GM18498 (cell line): ENCODE measurements around the gene LCN2.

ENCODE experiments used
- ATAC-seq: cut with Tn5 transposase; IDR thresholded peaks from one replicate; pipeline ENCODE4 v1.9.1; 2021; ENCODE audit warnings: mild to moderate bottlenecking, moderate library complexity; ENCODE audit not compliant: unreplicated experiment

LCN2 gene

DNA sequence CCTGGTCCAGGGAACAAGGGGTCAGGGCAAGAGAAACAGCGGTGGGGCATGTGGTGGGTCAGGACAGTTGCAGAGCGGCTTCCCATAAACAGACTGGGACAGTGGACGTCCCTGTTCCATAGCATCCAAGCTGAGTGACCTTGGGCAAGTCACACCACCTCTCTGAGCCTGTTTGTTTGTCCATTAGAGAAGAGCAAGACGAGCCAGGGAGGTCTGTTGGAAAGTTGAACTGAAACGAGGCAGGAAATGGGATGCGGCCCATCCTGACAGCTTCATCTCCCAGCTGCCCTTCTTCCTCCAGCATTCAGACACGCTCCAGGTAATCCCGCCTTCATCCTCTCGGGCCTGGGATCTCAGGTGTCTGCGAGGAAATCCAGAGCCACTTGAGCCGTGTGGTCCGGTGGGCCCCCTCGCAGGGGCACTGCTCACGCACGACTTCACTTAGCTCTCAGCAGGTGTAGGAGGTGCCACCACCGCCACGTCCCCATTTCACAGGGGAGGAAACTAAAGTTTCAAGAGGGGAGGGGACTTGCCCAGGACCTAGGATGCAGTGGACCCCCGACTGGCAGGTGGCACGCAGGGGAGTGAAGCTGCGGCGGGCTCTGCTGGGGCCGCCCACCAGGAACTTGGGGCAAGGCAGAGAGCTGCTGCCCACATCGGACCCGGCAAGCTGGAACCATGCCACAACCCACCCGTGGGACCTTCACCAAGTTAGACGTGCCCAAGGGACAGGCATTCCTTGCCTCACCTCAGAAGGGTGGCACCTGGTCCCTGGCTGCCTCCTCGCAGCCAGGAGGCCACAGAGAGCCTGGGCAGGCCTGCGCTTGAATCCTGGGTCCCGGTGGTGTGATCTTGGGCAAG lies 34.7 kb upstream of the LCN2 start:
- no peak for ATAC-seq

DNA sequence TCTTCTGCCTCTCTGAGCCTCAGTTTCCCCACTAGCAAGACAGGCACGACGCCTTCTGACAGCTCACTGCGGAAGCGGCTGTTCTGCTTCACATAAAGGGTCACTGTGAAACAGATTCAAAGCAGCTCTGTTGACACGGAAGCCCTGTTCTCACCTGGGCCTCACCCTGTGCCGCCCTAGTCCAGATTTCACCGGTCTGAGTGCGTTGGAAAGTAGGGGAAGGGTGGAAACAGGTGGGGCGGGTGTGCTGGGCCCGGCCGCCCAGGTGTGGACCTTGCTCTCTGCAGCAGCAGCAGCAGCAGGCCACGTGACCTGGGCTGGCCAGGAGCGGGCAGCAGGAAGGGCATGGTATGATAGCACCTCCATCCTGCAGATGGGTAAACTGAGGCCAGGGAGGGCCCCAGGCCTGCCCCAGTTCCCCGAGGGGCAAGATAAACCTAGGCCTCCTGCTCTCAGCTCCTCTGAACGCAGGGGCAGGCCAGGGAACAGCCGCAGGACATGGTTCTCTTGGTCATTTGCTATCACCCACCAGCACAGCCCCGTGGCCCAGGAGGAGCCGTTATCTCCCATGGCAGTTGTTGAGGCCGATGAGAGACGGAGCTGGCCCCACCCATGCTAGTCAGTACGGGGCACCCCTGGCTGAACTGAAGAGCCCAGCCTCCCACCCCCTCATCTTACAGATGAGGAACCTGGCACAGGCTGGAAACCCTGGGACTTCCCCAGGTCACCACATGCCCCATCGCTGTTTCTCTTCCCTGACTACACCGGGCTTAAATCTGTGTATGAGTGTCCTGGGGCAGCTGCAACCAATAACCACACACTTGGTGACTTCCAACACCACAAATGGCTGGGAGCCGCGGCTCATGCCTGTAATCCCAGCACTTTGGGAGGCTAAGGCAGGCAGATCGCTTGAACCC lies 33.8 kb upstream of the LCN2 start:
- no peak for ATAC-seq

DNA sequence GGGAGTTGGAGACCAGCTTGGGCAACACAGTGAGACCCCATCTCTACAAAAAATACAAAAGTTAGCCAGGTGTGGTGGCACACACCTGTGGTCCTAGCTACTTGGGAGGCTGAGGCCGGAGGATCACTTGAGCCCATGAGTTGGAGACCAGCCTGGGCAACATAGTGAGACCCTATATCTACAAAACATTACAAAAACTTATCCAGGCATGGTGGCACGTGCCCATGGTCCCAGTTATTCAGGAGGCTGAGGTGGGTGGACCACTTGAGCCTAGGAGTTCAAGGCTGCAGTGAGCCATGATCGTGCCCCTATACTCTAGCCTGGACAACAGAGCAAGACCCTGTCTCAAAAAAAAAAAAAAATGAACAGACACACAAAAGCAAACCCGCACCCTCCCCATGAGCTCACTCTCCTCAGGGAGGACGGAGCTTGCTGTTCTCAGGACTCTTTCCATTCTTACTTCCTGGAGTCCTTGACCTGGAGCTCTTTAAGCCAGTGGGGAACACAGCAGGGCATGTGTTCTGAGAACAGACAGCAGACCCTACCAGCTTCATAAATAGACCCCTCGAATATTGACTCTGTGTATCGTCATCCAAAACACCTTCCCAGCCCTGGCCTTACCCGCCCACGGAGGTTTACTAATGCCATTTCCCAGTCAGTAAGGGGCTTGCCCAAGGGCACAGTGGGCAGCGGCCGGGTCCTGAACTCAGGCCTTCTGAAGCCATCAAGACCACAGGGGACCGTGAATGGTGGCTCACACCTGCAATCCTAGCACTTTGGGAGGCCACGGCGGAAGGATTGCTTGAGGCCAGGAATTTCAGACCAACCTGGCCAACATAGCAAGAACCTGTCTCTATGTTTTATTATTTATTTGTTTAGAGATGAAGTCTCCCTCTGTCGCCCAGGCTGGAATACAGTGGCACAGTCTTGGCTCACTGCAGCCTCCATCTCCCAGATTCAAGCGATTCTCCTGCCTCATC lies 32.9 kb upstream of the LCN2 start:
- no peak for ATAC-seq

DNA sequence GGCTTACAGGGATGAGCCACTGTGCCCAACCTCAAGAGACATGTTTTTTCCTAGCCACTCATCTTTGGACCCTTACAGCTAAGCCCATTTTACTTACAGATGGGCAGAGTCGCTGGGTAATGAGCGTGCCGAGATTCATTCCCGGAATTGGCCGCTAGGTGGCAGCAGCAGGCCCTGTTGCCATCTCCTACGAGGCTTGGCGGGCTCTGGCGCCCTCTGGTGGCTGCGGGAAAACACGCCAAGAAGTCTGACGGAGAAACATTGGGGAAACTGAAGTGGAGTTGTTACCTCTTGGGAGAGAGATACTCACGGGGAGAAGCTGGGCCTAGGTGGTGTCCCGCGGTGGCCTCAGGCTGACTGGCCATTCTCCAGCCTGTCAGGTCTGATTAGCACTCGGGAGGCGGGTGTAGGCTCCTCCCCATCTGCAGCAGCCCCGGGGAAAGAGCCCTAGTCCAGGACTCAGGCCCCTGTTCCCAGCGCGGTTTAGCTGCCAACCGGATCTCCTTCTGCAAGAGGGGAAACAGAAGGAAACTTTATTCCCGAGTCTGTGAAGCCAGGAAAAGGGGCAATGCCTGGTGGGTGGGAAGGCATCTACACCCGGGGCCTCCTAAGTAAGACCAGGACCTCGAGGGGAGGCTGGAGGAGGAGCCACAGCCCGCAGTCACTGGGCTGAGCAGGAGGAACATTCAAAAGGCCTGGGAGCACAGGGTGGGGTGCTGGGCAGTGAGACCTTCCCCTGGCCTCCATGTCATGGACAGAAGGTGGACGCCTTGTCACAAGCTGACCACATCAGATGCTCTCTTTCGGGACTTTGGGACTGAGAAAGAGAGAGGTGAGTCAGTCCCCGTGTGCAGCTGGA lies 31.4 kb upstream of the LCN2 start:
- no peak for ATAC-seq

DNA sequence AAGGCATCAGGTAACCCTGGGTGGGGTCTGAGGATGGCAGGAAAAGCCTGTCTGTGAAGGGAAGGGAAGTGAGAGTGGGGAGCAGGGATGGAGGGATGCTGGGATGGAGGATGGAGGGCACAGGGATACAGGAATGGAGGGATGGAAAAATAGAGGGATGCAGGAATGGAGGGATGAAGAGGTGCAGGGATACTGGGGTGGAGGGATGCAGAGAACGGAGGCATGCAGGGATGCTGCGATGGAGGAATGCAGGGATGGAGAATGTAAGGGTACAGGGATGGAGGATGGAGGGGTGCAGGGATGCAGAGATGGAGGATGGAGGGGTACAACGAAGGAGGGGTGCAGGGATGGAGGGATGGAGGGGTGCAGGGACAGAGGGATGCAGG lies 30.8 kb upstream of the LCN2 start:
- ATAC-seq: no peak

DNA sequence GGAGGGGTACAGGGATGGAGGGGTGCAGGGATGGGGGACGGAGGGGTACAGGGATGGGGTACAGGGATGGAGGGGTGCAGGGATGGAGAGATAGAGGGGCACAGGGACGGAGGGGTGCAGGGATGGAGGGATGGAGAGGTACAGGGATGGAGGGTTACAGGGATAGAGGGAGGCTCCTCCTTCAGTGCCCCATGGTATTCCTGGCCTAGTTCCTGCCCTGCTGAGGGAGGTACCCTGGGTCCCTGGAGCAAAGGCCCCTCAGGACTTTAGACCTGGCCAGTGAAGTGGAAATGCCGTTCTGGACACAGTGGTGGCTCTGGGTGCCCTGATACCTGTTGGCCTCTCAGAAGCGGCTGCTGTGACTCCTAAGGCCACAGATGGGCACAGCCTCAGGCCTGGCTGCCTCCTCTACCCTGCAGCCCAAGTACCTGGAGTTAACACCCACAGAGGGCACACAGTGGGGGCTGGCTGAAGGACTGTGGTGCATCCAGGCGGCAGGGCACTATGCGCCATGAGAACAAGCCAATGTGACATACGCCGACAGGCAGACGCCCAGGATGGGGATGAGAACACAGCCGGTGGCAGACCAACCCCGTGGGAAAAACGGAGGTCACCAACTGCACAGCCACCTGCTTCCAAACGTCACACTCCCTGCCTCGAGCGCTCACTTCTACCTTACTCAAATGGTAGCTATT lies 30.1 kb upstream of the LCN2 start:
- ATAC-seq: no peak

DNA sequence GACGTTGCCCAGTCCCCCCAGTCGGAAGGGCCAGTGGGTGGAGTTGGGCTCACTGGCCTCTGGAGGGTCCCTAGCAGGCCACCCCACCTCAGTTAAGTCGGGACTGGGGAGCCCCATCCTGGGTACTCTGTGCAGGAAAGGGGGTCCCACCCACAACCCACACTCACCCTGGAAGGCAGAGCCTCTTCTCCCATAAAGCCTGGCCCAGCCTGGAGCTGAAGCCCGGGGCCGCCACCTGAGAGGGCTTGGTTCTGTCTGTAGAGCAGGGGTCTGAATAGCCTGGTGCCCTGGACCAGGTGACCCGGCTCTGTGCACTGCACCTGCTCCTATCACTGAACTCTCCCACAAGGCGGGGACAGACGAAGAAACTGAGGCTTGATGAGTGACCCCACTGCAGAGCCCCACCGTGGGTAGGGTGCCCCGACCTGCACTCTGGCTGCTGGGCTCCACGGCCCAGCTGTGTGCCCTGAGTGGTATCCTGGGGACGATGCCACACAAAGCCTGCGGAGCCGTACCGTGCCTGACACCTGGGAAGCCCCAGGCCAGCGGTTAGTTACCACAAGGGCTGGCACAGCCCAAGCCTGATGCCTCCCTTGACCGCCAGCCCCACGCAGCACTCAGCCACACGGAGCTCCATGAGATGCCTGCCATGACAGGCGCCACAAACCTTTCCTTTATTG lies 29.1 kb upstream of the LCN2 start:
- no peak for ATAC-seq

DNA sequence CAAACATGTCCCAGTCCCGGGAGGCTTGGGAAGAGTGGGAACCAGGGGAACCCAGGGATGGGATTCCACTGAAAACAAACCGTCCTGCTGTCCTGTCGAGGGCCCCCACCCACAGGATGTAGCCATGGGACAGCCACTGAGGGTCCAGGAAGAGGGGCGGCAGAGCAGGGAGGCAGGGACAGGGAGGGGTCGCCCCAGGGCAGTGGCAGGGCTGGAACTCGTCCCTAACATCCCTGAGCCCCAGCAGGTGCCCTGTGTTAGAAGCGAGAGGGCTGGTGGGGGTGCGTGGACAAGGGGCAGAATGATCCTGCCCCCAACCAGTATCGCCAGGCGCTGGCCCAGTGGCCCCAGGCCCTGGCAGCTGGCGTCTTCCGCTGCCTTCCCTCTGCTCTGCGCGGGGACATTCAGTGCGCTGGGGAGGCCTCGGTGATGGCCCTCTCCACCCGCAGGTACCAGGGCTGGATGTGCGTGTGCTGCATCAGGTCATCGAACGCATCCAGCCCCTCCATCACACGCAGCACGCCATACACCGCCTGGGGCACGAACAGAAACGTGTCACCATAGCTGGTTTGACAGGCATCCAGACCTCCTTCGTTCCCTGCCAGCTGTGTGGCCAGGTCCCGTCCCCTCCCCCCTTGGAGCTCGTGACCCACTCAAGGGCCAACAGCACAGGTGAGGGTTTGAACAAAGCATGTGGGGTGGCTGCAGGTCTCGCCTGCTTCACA lies 28.4 kb upstream of the LCN2 start:
- ATAC-seq: no peak

DNA sequence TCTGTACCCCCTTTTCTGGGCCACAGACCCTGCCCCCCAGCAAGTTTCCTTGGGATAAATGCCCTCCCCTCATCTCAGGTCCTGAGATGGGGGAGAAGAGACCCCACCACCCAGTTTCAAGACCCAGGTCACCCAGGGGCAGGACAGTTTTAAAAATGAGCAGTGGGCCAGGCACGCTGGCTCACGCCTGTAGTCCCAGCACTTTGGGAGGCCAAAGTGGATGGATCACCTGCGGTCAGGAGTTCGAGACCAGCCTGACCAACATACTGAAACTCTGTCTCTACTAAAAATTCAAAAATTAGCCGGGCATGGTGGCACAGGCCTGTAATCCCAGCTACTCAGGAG lies 27.8 kb upstream of the LCN2 start:
- ATAC-seq: no peak

DNA sequence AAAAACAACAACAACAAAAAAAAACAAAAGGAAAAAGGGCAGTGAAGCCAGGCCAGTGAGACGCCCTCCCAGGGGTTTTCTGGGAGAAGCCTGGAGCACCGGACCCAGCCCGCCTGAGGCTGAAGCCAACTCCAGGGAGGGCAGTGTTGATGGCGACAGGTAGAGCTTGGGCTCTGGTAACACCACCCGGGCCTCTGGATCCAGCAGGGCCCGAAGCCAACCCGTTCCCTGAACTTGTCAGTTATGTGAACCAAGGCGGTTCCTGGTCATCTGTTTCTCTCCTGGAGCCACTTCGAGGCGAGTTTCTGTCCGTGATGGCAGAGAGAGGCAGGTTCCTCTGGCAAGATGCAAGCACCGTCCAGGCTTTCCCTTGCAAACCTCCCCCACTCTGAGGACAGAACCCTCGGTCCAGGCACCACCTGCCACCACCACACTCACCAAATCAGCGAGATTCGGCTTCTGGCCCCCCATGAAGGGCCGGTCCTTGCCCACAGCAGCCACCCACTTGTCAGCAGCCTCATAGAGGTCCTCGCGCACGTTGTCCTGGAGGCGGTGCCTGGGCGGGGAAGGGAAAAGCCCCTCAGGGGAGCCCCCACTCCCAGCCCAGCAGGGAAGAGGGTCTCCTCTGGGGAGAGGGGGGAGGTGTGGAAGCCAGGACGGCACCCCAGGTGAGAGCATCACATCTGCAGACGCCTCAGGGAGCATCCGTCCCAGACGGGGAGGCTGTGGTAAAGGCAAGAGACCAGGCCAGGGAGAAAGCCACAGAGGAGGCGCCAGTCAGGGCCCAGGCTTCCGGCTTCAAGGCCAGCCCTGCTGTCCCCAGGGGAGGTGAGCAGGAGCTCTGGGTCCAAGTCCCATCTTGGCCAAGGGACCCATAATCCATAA lies 27.1 kb upstream of the LCN2 start:
- ATAC-seq: no peak

DNA sequence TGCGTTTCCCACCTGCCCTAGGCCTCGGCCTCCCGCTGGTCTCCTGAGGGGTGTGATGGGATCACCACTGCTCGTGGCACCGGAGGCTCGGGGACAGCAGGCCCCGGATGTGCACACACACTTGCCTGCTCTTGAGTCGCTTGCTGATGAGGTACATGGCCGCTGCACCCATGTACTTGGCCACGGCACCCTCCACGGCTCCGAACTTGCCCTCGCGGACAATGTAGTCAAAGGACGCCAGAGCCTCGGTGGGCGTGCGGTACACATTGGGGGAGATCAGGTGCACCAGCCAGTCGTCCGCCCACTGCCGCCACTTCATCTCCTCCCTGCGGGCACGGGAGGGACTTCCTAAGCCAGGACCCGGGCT lies 26.5 kb upstream of the LCN2 start:
- no peak for ATAC-seq

DNA sequence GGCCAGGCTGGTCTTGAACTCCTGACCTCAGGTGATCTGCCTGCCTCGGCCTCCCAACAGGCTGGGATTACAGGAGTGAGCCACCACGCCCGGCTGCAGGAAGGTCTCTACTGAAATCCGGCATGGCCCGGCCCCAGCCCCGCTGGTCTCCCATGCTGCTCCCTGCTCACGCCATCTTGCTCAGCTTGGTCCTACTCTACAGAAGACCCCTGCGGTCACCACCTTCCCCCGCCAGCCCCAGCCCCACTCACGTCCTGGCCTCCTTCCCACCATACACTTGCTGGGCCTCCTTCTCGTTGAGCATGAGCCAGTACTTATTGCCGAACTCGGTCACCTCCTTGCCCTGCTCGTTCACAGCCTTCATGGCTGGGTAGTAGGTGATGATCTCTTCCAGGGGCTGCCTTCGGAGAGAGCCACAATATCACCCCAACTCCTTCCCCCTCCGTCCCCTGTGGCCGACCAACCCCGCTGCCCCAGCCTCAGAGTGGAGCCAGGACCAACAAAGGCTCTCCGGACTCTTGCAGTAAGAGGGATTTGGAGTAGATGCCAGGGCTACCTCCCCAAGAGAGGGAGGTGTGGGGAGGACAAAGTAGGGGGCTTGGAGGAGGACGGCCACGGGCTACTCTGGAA lies 25.7 kb upstream of the LCN2 start:
- no peak for ATAC-seq

DNA sequence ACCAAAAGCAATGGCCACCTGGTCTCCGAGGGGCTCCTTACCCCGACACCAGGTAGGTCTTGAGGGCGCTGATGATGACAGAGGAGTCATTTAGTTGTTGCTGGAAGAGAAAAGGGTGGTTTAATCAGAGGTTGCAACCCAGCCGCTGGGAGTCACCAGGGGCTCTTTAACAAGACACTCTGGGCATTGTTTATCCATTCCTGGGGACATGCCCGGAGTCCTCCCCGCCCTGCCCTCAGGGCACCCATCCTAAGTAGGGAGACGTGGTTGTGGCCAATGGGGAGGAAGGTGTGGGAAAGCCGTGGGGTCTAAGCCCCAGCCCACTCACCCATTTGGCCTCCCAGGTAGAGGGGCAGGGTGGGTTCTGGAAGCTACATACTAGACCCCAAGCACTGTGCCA lies 24.8 kb upstream of the LCN2 start:
- no peak for ATAC-seq

DNA sequence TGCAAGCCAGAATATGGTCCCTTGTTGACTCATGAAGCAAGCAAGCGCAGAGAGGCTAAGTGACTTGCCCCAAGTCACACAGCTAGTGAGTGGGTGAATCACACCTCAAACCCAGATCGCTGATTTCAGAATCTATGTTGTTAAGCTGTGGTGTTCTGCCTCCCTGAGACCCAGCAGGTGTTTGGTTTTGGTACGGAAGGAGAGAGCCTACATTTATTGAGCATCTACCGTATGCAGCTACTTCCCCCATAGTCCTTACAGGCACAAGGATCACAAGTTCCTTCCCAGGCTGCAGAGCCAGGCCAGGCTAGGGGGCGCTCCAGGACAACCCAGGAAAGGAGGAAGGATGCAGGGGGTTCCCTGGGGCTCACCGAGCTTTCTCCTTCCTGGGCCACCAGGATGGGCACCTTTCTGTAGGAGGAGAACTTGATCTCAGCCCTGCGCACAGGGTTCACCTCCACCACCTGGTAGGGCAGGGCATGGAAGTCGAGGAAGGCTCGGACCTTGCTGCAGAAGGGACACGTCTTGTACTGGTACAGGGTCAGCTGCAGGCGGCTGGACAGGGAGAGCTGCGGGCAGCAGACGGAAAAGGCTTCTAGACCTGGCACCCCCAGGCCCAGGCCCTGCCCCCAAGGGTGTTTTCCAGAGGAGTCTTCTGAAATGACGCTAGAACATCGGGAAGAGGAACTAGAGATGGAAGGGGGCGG lies 24.2 kb upstream of the LCN2 start:
- ATAC-seq: no peak

DNA sequence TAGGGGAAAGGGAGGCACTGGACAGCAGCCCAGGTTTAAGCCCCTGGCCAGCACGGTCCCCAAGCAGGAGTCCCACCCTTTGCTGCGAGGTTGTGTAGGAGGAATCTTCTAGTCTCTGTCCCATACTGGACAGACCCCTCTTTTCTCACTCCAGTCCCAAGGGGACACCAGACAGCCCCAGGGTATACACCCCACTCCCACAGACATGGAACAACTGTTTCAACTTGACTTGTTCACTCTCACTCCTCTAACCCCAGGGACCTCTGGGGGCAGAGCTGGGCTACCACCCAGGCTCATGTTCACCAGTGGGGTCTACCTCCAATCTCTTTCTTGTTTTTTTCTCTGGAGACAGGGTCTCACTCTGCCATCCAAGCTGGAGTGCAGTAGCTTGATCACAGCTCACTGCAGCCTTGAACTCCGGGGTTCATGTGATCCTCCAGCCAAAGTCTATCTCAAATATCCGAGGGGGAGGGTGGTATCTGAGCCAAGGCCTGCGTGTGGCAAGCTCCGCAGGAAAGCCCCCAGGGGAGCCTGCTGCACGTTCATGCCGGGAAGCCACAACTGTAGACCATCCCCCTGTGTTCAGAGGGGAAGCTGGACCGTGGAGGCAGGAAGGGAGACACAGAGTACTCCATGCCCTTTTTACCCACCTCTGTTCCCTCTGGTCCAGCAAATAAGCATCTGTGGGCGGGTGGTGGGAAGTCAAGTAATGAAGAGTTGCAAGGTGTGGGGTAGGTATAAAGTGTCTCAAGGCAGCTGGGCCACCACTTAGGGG lies 23.5 kb upstream of the LCN2 start:
- ATAC-seq: no peak
